ENCODE data around the gene NPTX2.

The NPTX2 gene

DNA sequence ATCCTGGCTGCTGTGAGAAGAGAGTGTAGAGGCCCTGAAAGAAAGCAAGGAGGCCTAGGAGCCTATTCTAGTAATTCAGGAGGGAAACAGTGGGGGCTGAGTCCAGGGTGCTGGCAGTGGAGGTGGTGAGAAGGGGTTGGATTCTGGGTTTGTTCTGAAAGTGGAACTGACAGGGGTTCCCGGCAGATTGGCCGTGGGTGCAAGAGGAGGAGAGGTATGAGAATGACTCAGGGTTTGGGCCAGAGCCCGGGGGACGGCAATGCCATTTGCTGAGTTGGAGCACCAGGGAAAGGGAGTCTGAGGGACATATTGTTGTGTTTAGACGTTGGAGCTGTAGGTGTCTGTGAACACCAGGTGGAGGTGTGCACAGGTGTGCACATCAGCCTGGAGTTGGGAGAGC, 38.5 kb downstream of the NPTX2 start:
- no peak overlapping the region for H3K27ac ChIP-seq
- H3K4me3 ChIP-seq (ENCODE audit: low read depth in 1 of 2, low read length in 1 of 2): no peak overlapping the region
- no peaks in the 10 kb centered on the region for H3K27me3 ChIP-seq
- no peaks in the 10 kb centered on the region for H3K36me3 ChIP-seq
- TF ChIP-seq, protein P1, sequence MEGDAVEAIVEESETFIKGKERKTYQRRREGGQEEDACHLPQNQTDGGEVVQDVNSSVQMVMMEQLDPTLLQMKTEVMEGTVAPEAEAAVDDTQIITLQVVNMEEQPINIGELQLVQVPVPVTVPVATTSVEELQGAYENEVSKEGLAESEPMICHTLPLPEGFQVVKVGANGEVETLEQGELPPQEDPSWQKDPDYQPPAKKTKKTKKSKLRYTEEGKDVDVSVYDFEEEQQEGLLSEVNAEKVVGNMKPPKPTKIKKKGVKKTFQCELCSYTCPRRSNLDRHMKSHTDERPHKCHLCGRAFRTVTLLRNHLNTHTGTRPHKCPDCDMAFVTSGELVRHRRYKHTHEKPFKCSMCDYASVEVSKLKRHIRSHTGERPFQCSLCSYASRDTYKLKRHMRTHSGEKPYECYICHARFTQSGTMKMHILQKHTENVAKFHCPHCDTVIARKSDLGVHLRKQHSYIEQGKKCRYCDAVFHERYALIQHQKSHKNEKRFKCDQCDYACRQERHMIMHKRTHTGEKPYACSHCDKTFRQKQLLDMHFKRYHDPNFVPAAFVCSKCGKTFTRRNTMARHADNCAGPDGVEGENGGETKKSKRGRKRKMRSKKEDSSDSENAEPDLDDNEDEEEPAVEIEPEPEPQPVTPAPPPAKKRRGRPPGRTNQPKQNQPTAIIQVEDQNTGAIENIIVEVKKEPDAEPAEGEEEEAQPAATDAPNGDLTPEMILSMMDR (IDR thresholded peaks at IDR 0.05): no peak
- peaks cover 7% of the 10 kb centered on the region for H3K9me3 ChIP-seq
- H3K4me1 ChIP-seq (ENCODE audit: control insufficient read depth in 1 of 2, insufficient read depth in 1 of 2, low read depth in 1 of 2, low read length in 1 of 2): no peaks in the 10 kb centered on the region

DNA sequence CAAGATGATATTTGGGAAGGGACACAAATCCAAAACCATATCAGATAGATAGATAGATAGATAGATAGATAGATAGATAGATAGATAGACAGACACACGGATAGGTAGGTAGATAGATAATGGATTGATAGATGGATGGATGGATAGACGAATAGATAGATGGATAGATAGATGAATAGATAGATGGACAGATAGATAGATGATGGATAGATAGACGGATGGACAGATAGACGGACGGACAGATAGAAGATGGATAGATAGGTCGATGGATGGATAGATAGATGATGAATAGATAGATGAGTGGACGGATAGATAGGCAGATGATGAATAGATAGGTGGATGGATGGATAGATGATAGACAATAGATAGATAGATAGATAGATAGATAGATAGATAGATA, 39.8 kb downstream of the NPTX2 start:
- Histone ChIP-seq H3K4me3 (ENCODE audit: low read depth in 1 of 2, low read length in 1 of 2) (no peak overlapping the region), H3K27me3 (no peaks in the 10 kb centered on the region), H3K27ac (no peak overlapping the region), H3K4me1 (ENCODE audit: control insufficient read depth in 1 of 2, insufficient read depth in 1 of 2, low read depth in 1 of 2, low read length in 1 of 2) (no peaks in the 10 kb centered on the region), H3K36me3 (no peaks in the 10 kb centered on the region), H3K9me3 (peaks cover 7% of the 10 kb centered on the region)
- TF ChIP-seq, protein P1 (IDR thresholded peaks at IDR 0.05): no peak

DNA sequence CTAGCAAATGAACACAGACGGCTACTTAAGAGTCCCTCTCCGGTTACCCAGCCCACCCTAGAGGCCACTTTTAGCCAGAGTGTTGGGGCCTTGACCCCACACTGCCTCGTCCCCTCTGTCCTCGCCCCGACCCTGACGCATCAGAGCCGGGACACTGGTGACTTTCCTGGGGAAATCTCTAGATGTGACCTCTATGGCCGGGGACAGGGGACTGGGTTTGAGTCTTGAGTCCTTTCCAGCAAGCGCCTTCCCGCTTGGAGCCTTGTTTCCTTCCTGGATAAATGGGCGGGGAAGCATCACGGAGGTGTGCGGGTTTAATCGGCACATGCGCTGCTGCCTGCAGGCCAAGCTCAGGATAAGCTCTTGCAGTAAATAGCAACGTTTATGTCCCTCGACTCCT, 40.7 kb downstream of the NPTX2 start:
- Histone ChIP-seq H3K4me3 (ENCODE audit: low read depth in 1 of 2, low read length in 1 of 2) (no peak overlapping the region), H3K27ac (no peak overlapping the region), H3K9me3 (peaks cover 7% of the 10 kb centered on the region), H3K36me3 (no peaks in the 10 kb centered on the region), H3K4me1 (ENCODE audit: control insufficient read depth in 1 of 2, insufficient read depth in 1 of 2, low read depth in 1 of 2, low read length in 1 of 2) (no peaks in the 10 kb centered on the region), H3K27me3 (no peaks in the 10 kb centered on the region)
- TF ChIP-seq, protein P1 (IDR thresholded peaks at IDR 0.05): no peak

DNA sequence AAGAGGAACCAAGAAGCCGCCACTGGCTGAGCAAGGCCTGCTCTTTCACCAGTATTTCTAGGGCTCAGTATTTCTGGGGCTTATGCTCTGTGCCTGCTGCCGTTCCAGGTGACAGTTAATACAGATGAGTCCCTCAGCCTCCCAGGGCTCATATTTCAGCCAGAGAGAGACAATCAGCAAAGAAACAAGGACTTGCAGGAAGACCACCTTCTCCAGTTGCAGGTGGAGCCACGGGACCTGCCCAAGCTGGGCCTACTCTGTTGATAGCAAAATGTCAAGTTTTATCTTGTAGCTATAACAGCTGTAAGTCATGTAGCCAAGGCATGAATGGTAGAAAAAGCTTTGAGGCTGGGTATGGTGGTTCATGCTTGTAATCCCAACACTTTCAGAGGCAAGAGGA, 42.7 kb downstream of the NPTX2 start:
- Histone ChIP-seq H3K36me3 (no peaks in the 10 kb centered on the region), H3K9me3 (peaks cover 7% of the 10 kb centered on the region), H3K4me1 (ENCODE audit: control insufficient read depth in 1 of 2, insufficient read depth in 1 of 2, low read depth in 1 of 2, low read length in 1 of 2) (no peaks in the 10 kb centered on the region), H3K27ac (no peak overlapping the region), H3K4me3 (ENCODE audit: low read depth in 1 of 2, low read length in 1 of 2) (no peak overlapping the region), H3K27me3 (no peaks in the 10 kb centered on the region)
- TF ChIP-seq, protein P1 (IDR thresholded peaks at IDR 0.05): no peak

DNA sequence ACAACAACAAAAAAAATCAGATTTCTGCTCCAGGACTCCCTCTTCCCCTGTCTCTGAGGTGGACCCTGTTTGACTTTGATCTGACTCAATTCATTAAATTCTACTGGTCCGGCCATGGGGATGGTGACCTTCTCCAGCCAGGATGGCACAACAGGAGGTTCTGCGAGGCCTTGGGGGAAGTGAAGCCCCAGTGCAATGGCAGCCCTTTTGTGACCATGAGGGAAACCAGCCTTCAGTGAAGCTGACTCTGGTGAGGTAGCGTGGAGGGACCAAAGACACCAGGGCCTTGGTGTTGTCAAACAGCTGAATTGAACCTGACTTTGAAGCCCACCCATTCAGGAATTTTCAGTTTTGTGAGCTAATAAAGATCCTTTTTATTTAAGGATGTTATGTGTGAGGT, 44.5 kb downstream of the NPTX2 start:
- H3K27me3 ChIP-seq: no peaks in the 10 kb centered on the region
- no peaks in the 10 kb centered on the region for H3K36me3 ChIP-seq
- no peaks in the 10 kb centered on the region for H3K4me1 ChIP-seq (ENCODE audit: control insufficient read depth in 1 of 2, insufficient read depth in 1 of 2, low read depth in 1 of 2, low read length in 1 of 2)
- H3K9me3 ChIP-seq: no peaks in the 10 kb centered on the region
- H3K4me3 ChIP-seq (ENCODE audit: low read depth in 1 of 2, low read length in 1 of 2): no peak overlapping the region
- H3K27ac ChIP-seq: no peak overlapping the region
- TF ChIP-seq, protein P1 (IDR thresholded peaks at IDR 0.05): no peak

DNA sequence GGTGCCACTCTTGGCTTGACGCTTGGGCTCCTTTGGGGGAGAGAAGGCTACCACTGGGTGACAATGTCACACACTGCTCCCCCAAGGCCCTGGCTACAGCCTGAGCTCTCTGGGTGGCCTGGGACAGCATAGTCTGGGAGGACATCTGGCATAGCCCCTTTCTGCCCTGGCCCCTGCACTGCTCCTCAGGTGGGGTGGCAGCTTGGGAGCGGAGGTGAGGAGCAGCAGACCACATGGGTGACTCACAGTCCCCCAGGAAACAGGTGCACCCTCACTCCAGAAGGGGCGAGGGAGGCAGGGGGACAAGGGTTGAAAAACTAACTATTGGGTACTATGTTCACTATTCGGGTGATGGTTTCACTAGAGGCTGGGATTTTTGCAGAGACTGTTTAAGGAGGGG, 45.2 kb downstream of the NPTX2 start:
- TF ChIP-seq, protein P1 (IDR thresholded peaks at IDR 0.05): no peak
- Histone ChIP-seq H3K9me3 (no peaks in the 10 kb centered on the region), H3K36me3 (no peaks in the 10 kb centered on the region), H3K4me1 (ENCODE audit: control insufficient read depth in 1 of 2, insufficient read depth in 1 of 2, low read depth in 1 of 2, low read length in 1 of 2) (no peaks in the 10 kb centered on the region), H3K4me3 (ENCODE audit: low read depth in 1 of 2, low read length in 1 of 2) (no peak overlapping the region), H3K27ac (no peak overlapping the region), H3K27me3 (no peaks in the 10 kb centered on the region)
